ENCODE results near the gene PYGB.
A peak's percentile ranks its signal among the peaks of the same experiment; 100 is the strongest.

The PYGB gene

DNA sequence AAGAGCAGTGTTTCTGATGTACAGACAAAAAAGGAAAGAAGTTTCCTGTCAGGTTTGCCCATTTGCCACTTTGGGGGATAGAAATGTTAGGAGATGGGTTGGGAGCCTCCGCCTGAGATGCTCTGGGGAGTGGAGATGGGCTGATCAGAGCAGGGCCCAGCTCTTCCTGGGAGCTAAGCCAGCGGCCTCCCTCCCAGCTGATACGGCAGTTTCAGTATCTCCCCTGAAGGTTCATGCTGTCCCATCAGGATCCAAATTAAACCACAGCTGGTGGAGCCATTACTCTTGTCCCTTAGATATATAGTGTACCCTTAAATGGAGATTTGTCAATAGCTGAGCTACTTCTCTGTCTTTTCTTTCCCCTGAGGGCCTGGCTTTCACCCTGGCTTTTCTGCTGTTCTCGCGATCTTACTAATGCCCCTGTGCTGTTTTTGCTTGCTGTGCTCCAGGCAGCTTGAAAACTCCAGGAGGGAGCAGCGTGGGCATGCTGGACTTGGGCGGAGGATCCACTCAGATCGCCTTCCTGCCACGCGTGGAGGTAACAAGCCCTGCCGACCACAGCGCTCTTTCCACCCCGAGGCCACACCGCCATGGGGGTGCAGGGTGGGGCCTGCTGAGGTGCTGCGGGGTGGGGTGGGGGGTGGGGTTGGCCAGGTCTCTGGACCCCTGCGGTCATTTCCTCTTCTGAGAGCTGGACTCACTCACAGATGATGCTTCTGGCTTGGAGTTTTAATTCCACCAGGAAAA, 31.5 kb upstream of the PYGB start:
- DNase-seq (ENCODE audit: low read depth): no peak

- DNase-seq (ENCODE audit: low read depth): no peak
These were observed 30.4 kb upstream of the PYGB start for GRCh38 chr20:25217161-25218108.

DNA sequence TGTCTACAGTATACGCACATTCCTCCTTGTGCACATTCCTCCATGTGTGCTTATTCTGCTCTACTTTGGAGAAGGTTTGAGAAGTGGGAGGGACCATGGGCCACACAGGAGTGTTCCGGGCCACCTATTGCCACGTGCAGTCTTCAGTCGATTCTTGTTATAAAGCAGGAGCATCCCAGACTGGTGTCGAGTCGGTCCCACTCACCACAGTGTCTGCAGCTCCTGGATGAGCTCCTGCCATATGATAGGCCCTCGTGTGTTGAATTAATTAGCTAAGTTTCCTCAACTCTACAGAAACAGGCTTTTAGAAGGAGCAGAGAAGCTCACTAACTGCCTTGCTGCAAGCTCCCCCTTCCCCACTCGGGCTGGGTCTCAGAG, 29.8 kb upstream of the PYGB start:
- no peak for DNase-seq (ENCODE audit: low read depth)

GRCh38 chr20:25218492-25218891, 29.4 kb upstream of the PYGB start:
- DNase-seq (ENCODE audit: low read depth): no peak

DNA sequence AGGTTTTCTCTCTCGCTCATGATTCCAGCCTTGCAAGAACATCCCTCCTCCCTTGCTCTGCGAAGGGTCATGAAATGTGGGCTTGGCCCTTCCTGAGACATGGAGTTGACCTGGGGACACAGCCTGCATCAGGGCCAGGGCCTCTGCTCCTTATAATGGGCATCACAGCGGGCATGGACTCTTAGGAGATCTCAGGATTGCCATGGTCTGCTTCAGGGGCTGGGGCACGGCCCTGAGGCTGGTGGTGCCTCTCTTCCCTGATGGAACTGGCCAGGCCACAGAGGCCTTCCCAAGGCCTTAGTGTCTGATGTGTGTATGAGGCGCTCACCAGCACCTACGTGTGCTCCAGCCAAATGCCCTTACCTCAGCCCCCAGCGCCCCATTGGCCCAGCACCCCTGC, 28.5 kb upstream of the PYGB start:
- DNase-seq (ENCODE audit: low read depth): no peak

GRCh38 chr20:25220021-25220730, 27.7 kb upstream of the PYGB start:
- DNase-seq (ENCODE audit: low read depth): no peak

- DNase-seq (ENCODE audit: low read depth): no peak
These were observed 26.9 kb upstream of the PYGB start for GRCh38 chr20:25220810-25221591.

GRCh38 chr20:25221592-25222460, 26.1 kb upstream of the PYGB start:
- no peak for DNase-seq (ENCODE audit: low read depth)

DNA sequence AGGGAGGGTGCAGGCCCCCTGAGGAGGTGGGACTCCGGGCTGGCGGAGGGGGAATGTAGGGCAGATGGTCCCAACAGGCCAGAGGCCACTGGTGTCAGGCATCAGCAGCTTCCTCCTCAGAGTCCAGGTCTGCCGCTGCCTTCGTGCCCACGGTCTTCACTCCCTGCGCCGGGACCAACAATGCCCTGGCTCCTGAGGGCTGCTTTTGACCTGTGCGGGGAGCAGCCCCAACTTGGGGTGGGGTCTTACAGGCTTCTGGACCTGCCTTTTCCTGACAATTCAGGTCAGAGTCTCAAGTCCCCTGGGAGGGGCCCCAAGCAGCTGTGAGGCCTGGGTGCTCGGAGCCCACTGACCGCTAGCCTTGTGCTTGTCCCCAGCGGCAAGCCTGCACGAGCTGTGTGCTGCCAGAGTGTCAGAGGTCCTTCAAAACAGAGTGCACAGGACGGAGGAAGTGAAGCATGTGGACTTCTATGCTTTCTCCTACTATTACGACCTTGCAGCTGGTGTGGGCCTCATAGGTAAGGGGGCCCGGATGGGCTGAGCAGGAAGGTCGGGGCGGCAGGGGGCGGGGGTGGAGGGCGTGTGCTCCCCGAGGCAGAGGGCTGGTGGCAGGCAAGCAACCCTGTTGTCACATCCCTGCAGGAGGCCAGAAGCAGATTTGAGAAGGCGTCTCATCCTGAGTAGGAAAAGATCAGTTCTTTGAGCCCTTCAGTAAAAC, 25.3 kb upstream of the PYGB start:
- DNase-seq (ENCODE audit: low read depth): no peak

DNA sequence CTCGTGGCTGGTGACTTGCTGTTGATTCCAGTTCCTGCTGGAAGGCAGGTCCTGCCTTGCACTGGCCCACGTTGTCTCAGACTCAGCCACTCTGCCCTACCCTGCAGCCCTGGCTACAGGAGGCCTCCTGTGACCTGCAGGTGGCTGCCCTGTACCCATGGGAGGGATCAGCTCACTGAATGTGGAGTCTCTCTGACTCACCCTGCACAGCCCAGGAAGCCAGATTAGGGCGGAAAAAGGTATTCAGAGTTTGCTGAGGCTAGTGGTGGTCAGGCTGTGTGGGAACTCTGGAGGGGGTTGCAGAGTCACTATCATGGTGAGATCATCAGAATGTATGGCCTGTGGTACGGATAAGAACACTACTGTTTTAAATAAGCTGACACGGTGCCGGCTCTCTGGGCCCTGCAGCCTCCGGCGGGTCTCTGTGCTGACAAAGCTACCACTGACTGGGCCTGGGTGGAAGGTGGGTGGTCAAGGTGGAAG, 24.7 kb upstream of the PYGB start:
- DNase-seq (ENCODE audit: low read depth): peak; percentile 57

- DNase-seq (ENCODE audit: low read depth): no peak
These were observed 23.8 kb upstream of the PYGB start for GRCh38 chr20:25223765-25224720.

GRCh38 chr20:25224941-25225340, 22.9 kb upstream of the PYGB start:
- DNase-seq (ENCODE audit: low read depth): no peak

DNA sequence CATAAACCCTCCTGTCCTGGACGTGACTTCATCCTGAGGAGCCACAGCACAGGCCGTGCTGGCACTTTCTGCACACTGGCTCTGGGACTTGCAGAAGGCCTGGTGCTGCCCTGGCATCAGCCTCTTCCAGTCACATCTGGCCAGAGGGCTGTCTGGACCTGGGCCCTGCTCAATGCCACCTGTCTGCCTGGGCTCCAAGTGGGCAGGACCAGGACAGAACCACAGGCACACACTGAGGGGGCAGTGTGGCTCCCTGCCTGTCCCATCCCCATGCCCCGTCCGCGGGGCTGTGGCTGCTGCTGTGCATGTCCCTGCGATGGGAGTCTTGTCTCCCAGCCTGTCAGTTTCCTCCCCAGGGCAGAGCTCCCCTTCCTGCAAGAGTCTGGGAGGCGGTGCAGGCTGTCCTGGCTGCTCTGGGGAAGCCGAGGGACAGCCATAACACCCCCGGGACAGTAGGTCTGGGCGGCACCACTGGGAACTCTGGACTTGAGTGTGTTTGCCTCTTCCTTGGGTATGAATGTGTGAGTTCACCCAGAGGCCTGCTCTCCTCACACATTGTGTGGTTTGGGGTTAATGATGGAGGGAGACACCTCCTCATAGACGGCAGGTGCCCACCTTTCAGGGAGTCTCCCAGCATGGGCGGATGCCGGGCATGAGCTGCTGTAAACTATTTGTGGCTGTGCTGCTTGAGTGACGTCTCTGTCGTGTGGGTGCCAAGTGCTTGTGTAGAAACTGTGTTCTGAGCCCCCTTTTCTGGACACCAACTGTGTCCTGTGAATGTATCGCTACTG, 22.0 kb upstream of the PYGB start:
- DNase-seq (ENCODE audit: low read depth): no peak

- no peak for DNase-seq (ENCODE audit: low read depth)
These were observed 21.2 kb upstream of the PYGB start for GRCh38 chr20:25226433-25227316.

DNA sequence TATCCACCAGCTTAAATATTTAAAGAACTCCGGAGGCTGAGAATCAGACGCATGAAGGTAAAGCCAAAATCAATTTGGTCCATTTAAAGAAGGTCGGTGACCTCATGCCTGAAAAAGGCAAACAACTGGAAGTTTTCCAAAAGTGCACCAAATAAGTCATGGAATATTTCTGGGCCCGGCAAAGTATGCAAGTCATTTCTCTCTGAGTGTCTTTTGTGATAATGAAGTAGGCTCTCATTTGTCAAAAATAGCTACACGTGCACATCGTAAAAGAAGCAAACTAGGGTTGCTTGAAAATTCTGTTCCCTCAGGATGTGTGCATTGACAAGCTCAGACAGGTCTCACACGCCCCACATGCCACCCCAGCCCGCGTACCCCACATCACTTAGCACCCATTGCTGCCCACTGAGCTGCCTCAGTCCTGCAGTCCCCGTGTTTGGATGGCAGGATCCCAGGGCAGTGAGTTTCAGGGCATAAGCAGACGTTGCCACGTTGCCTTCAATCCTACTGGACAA, 20.5 kb upstream of the PYGB start:
- no peak for DNase-seq (ENCODE audit: low read depth)

GRCh38 chr20:25229486-25230165, 18.3 kb upstream of the PYGB start:
- DNase-seq (ENCODE audit: low read depth): no peak
